ENCODE data around the gene TNFAIP8L1.

DNA sequence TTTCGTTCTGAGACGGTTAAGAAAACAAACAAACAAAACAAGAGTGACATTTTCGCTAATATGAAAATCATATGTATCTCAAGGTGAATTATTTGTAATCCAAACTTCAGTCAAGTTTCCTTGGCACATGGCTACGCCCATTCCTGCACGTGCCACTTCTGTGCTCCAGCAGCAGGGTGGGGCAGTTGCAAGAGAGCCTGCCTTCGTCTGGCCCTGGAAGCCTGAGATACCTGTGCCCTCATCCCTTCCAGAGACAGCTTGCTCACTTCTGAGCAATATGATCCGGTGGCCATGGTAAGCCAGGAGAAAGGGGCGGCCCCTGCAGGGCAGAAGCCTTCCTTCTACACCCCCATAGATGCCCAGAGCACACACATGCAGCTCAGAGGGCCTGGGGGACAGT lies 62.2 kb downstream of the TNFAIP8L1 start:
- TF ChIP-seq, protein P1, sequence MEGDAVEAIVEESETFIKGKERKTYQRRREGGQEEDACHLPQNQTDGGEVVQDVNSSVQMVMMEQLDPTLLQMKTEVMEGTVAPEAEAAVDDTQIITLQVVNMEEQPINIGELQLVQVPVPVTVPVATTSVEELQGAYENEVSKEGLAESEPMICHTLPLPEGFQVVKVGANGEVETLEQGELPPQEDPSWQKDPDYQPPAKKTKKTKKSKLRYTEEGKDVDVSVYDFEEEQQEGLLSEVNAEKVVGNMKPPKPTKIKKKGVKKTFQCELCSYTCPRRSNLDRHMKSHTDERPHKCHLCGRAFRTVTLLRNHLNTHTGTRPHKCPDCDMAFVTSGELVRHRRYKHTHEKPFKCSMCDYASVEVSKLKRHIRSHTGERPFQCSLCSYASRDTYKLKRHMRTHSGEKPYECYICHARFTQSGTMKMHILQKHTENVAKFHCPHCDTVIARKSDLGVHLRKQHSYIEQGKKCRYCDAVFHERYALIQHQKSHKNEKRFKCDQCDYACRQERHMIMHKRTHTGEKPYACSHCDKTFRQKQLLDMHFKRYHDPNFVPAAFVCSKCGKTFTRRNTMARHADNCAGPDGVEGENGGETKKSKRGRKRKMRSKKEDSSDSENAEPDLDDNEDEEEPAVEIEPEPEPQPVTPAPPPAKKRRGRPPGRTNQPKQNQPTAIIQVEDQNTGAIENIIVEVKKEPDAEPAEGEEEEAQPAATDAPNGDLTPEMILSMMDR (IDR thresholded peaks at IDR 0.05; ENCODE audit: insufficient read depth, low read depth, low read length): no peak
- no peak for TF ChIP-seq EZH2 (IDR thresholded peaks at IDR 0.05; ENCODE audit: insufficient read depth, low read length)

Measured in astrocyte (in vitro differentiated cells and primary cell).